Suprapubic skin (tissue), 4 donors: ENCODE measurements around the gene LANCL2.

Source experiments
- EP300 ChIP-seq: sonication (generic); formaldehyde crosslinking; IDR thresholded peaks from one replicate; pipeline ENCODE4 v1.6.1; 2017; ENCODE audit warnings: antibody characterized with exemption
- POLR2A ChIP-seq, 2 donors: fragments of 450-650 bp; IDR thresholded peaks; one replicate each; pipeline ENCODE4 v1.6.1; 2017; ENCODE audit warnings: antibody characterized with exemption in 2 of 2, mild to moderate bottlenecking in 2 of 2, moderate library complexity in 2 of 2
- POLR2AphosphoS5 ChIP-seq, 3 donors: sonication (generic); formaldehyde crosslinking; IDR thresholded peaks; one replicate each; pipeline ENCODE4 v1.6.1; 2017; ENCODE audit warnings: antibody characterized with exemption in 3 of 3
- TF ChIP-seq, protein P1 (sequence below), 2 donors: fragments of 200-600 bp in 1 of 2; fragments of 450-650 bp in 1 of 2; sonication (generic) in 1 of 2; IDR thresholded peaks; one replicate each; pipeline ENCODE4 v1.5.1; 2016 to 2019; ENCODE audit warnings: antibody characterized with exemption in 2 of 2, mild to moderate bottlenecking in 1 of 2, moderate library complexity in 1 of 2

DNA sequence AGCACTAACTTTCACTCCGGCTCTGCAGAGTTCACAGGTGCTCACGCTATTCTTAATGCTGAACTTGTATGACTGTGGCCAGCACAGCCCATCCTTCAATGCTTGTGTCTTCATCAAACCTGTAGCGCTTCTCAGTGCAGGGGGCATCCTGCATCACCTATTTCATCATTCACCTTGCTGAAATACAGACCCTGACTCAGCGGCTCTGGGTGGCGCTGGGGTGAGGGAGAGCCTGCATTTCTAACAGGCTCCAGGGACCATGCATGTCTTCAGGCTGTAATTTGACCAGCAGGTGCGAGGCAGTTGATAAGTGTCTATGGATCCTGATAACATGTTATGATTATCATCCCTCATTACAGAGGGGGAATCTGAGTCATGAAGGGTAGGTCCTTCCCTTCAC lies 117.9 kb downstream of the LANCL2 start:
- TF ChIP-seq EP300, result no peak
- TF ChIP-seq POLR2A (IDR thresholded peaks at IDR 0.05), result no peak
- TF ChIP-seq, protein P1, sequence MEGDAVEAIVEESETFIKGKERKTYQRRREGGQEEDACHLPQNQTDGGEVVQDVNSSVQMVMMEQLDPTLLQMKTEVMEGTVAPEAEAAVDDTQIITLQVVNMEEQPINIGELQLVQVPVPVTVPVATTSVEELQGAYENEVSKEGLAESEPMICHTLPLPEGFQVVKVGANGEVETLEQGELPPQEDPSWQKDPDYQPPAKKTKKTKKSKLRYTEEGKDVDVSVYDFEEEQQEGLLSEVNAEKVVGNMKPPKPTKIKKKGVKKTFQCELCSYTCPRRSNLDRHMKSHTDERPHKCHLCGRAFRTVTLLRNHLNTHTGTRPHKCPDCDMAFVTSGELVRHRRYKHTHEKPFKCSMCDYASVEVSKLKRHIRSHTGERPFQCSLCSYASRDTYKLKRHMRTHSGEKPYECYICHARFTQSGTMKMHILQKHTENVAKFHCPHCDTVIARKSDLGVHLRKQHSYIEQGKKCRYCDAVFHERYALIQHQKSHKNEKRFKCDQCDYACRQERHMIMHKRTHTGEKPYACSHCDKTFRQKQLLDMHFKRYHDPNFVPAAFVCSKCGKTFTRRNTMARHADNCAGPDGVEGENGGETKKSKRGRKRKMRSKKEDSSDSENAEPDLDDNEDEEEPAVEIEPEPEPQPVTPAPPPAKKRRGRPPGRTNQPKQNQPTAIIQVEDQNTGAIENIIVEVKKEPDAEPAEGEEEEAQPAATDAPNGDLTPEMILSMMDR (IDR thresholded peaks at IDR 0.05), result no peak
- TF ChIP-seq POLR2AphosphoS5 (IDR thresholded peaks at IDR 0.05), result no peak
